Measurements from ENCODE around the gene PARD3. TPM values are rescaled to one million over a fixed set of nuclear protein-coding genes. Genes with fewer than 3 reads are reported as not detected.

PARD3 gene
- total RNA-seq, 2 donors from 2014 or later, result 59.6 to 74.6 TPM

DNA sequence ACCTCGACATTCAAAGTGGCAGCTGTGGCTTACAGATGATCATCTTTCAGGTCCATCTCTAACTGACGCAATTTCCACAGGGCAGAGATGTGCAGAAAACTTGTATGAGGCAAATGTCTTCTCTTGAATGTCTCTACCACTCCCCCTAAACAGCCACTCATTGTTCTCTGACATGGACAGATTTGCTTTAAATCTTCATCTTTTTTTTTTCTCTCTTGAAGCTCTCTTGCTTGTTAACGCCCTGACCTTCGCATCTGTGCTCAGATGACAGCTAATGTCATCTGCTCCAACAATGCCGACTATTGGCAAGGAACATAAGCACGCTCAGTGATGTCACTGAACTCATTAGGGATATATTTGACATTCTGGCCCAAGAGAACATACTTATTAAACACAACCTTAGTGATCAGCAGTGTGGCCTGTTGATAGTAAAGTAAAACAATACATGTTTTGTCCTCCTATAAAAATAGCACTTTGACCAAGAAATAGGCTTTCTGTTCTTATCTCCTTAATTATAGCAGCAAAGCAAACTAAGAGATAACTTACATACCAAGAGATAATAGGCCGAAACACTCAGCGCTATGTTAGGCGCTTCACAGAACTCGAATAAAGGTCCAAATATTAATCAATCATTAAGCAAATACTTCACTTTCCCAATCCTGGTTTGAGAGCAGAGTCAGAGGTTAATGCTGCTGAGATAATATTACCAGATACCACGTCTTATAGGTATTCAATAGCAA, 583.5 kb downstream of the PARD3 start:
- no peak for DNase-seq
- H3K36me3 ChIP-seq (ENCODE audit: control insufficient read depth, insufficient read depth, low read length), result no peaks in the 10 kb centered on the region
- Mint-ChIP-seq H3K27ac (no peak overlapping the region), H3K36me3 (ENCODE audit: low read depth) (peaks cover 6% of the 10 kb centered on the region), H3K27me3 (ENCODE audit: insufficient read depth) (no peaks in the 10 kb centered on the region), H3K9me3 (peaks cover 5% of the 10 kb centered on the region), H3K4me1 (peaks cover 27% of the 10 kb centered on the region), H3K4me3 (no peak overlapping the region)
- H3K4me3 ChIP-seq (ENCODE audit: low read length), result no peak overlapping the region
- 79 to 84% methylated on average over 10 of the region's 11 CpGs for WGBS, 2 experiments (ENCODE audit: insufficient coverage in 1 of 2, insufficient read length in 1 of 2)
- H3K4me1 ChIP-seq (ENCODE audit: control insufficient read depth, insufficient read depth, low read length), result peaks cover 7% of the 10 kb centered on the region
- no peak overlapping the region for H3K9ac ChIP-seq (ENCODE audit: extremely low read depth, low read length, poor library complexity, severe bottlenecking)
- H3K27me3 ChIP-seq (ENCODE audit: control insufficient read depth, insufficient read depth, low read length, poor library complexity, severe bottlenecking), result no peaks in the 10 kb centered on the region
- TF ChIP-seq, protein P1, sequence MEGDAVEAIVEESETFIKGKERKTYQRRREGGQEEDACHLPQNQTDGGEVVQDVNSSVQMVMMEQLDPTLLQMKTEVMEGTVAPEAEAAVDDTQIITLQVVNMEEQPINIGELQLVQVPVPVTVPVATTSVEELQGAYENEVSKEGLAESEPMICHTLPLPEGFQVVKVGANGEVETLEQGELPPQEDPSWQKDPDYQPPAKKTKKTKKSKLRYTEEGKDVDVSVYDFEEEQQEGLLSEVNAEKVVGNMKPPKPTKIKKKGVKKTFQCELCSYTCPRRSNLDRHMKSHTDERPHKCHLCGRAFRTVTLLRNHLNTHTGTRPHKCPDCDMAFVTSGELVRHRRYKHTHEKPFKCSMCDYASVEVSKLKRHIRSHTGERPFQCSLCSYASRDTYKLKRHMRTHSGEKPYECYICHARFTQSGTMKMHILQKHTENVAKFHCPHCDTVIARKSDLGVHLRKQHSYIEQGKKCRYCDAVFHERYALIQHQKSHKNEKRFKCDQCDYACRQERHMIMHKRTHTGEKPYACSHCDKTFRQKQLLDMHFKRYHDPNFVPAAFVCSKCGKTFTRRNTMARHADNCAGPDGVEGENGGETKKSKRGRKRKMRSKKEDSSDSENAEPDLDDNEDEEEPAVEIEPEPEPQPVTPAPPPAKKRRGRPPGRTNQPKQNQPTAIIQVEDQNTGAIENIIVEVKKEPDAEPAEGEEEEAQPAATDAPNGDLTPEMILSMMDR (conservative IDR thresholded peaks at IDR 0.05), result no peak
- H3K27ac ChIP-seq (ENCODE audit: low read depth, low read length), result no peak overlapping the region
- peaks cover 8% of the 10 kb centered on the region for H3K9me3 ChIP-seq (ENCODE audit: control insufficient read depth, low read length)

DNA sequence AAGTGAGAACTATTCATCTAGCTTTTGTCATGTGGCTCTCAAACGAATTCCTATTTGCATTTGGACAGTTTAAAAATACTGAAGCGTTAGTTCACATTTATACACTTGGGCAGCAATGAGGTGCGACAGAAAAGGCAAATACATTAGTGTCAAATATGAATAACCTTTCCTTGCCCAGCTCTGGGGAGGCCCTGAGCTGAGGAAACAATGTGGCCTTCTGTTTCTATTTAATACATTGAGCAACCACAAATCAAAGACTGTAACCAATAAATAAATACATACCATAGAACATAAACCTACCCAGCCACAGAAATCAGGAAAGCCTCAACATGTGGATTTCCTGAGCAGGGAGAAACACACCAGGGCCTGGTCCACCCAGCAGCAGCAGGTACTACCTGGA, 585.2 kb downstream of the PARD3 start:
- TF ChIP-seq, protein P1 (conservative IDR thresholded peaks at IDR 0.05), result no peak
- H3K36me3 Mint-ChIP-seq (ENCODE audit: low read depth), result peaks cover 6% of the 10 kb centered on the region
- H3K9ac ChIP-seq (ENCODE audit: extremely low read depth, low read length, poor library complexity, severe bottlenecking), result no peak overlapping the region
- H3K4me1 ChIP-seq (ENCODE audit: control insufficient read depth, insufficient read depth, low read length), result peaks cover 6% of the 10 kb centered on the region
- DNase-seq, result no peak
- peaks cover 15% of the 10 kb centered on the region for H3K4me1 Mint-ChIP-seq
- H3K27ac Mint-ChIP-seq, result no peak overlapping the region
- H3K27me3 ChIP-seq (ENCODE audit: control insufficient read depth, insufficient read depth, low read length, poor library complexity, severe bottlenecking), result no peaks in the 10 kb centered on the region
- no peak overlapping the region for H3K4me3 ChIP-seq (ENCODE audit: low read length)
- H3K36me3 ChIP-seq (ENCODE audit: control insufficient read depth, insufficient read depth, low read length), result no peaks in the 10 kb centered on the region
- WGBS, 2 experiments (ENCODE audit: insufficient coverage in 1 of 2, insufficient read length in 1 of 2), result 93 to 97% methylated on average over 3 of the region's 3 CpGs
- H3K27ac ChIP-seq (ENCODE audit: low read depth, low read length), result no peak overlapping the region
- H3K9me3 Mint-ChIP-seq, result peaks cover 6% of the 10 kb centered on the region
- peaks cover 10% of the 10 kb centered on the region for H3K9me3 ChIP-seq (ENCODE audit: control insufficient read depth, low read length)
- no peak overlapping the region for H3K4me3 Mint-ChIP-seq
- no peaks in the 10 kb centered on the region for H3K27me3 Mint-ChIP-seq (ENCODE audit: insufficient read depth)

DNA sequence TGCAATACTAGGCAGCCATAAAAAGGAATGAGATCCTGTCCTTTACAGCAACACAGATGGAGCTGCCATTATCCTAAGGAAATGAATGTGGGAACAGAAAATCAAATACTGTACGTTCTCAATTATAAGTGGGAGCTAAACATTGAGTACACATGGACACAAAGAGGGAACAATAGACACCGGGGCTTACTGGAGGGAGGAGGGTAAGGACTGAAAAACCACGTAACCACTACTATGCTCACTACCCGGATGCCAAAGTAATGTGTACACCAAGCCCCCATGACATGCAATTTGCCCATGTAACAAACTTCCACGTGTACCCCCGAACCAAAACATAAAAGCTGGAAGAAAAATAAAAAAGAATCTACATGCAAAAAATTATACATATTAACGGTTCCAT, 587.0 kb downstream of the PARD3 start:
- TF ChIP-seq, protein P1 (conservative IDR thresholded peaks at IDR 0.05), result no peak
- WGBS, 2 experiments (ENCODE audit: insufficient coverage in 1 of 2, insufficient read length in 1 of 2), result 88 to 99% methylated on average over 3 to 7 of the region's 7 CpGs
- Mint-ChIP-seq H3K27ac (no peak overlapping the region), H3K27me3 (ENCODE audit: insufficient read depth) (no peaks in the 10 kb centered on the region), H3K4me1 (peaks cover 13% of the 10 kb centered on the region), H3K4me3 (no peak overlapping the region), H3K9me3 (peaks cover 6% of the 10 kb centered on the region), H3K36me3 (ENCODE audit: low read depth) (peaks cover 6% of the 10 kb centered on the region)
- no peaks in the 10 kb centered on the region for H3K27me3 ChIP-seq (ENCODE audit: control insufficient read depth, insufficient read depth, low read length, poor library complexity, severe bottlenecking)
- no peak overlapping the region for H3K4me3 ChIP-seq (ENCODE audit: low read length)
- DNase-seq, result no peak
- peaks cover 10% of the 10 kb centered on the region for H3K9me3 ChIP-seq (ENCODE audit: control insufficient read depth, low read length)
- no peaks in the 10 kb centered on the region for H3K36me3 ChIP-seq (ENCODE audit: control insufficient read depth, insufficient read depth, low read length)
- no peak overlapping the region for H3K9ac ChIP-seq (ENCODE audit: extremely low read depth, low read length, poor library complexity, severe bottlenecking)
- peaks cover 6% of the 10 kb centered on the region for H3K4me1 ChIP-seq (ENCODE audit: control insufficient read depth, insufficient read depth, low read length)
- H3K27ac ChIP-seq (ENCODE audit: low read depth, low read length), result no peak overlapping the region

Measured in endodermal cell (in vitro differentiated cells).